GM23338 (cell line): ENCODE measurements around the gene PLP2.

ENCODE experiments used
- EZH2phosphoT487 ChIP-seq: fragments of 200-600 bp; sonication (generic); IDR thresholded peaks from one replicate; pipeline ENCODE4 v1.8.1; 2018; ENCODE audit warnings: antibody characterized with exemption; ENCODE audit not compliant: unreplicated experiment
- POLR2AphosphoS5 ChIP-seq: IDR thresholded peaks from 2 replicates; pipeline ENCODE4 v1.6.1; 2016; ENCODE audit warnings: antibody characterized with exemption, low read depth
- TF ChIP-seq, protein P1 (sequence below), 2 experiments: fragments of 200-600 bp in 1 of 2; sonication (generic) in 1 of 2; conservative IDR thresholded peaks; 2 replicates each; pipeline versions ENCODE4 v1.5.1 to v1.6.1; 2016 to 2017; ENCODE audit warnings: antibody characterized with exemption in 2 of 2, low read depth in 2 of 2, mild to moderate bottlenecking in 2 of 2, moderate library complexity in 1 of 2

GRCh38 chrX:49187028-49187394 lies 15.3 kb downstream of the PLP2 start:
- TF ChIP-seq, protein P1, sequence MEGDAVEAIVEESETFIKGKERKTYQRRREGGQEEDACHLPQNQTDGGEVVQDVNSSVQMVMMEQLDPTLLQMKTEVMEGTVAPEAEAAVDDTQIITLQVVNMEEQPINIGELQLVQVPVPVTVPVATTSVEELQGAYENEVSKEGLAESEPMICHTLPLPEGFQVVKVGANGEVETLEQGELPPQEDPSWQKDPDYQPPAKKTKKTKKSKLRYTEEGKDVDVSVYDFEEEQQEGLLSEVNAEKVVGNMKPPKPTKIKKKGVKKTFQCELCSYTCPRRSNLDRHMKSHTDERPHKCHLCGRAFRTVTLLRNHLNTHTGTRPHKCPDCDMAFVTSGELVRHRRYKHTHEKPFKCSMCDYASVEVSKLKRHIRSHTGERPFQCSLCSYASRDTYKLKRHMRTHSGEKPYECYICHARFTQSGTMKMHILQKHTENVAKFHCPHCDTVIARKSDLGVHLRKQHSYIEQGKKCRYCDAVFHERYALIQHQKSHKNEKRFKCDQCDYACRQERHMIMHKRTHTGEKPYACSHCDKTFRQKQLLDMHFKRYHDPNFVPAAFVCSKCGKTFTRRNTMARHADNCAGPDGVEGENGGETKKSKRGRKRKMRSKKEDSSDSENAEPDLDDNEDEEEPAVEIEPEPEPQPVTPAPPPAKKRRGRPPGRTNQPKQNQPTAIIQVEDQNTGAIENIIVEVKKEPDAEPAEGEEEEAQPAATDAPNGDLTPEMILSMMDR (conservative IDR thresholded peaks at IDR 0.05; ENCODE audit: low read depth in 2 of 2), result no peak
- TF ChIP-seq POLR2AphosphoS5 (no peak), EZH2phosphoT487 (no peak)
